ENCODE measurements around the gene SLC18A2. TPM values are rescaled to one million over a fixed set of nuclear protein-coding genes. Genes with fewer than 3 reads are reported as not detected.

SLC18A2 gene
- total and polyA plus RNA-seq, 2 of the 8 experiments (the other 6 are each of a cell fraction or from before 2014, with no cell fraction given): 6.5 to 7.0 TPM

DNA sequence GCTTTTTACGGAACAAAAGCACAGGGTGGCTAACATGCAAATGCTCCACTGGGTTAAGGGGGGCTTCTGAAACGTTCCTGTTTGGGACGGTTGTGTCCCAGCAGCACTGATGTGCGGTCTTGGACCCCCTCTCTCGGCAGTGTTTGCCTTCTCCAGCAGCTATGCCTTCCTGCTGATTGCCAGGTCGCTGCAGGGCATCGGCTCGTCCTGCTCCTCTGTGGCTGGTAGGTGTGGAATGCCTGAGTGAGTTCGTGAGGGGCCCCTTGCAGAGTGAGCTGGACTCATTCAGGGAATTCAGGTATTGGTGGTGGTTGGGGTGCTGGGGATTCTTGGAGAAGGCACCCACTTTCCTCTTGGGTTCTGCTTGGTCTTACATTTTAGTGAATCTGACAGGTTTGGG lies 13.0 kb downstream of the SLC18A2 start (continued):
- TF ChIP-seq MAX (IDR thresholded peaks at IDR 0.05) (no peak), BCL11A (IDR thresholded peaks at IDR 0.05; ENCODE audit: low read depth in 2 of 2, low read length in 2 of 2) (no peak), KDM4A (IDR thresholded peaks at IDR 0.05; ENCODE audit: low read depth, low read length, severe bottlenecking) (no peak)
